ENCODE measurements around the gene MRFAP1L1.
"Not testable (repeated sequence)": the region's sequence is repeated elsewhere in the genome, so short reads cannot be mapped to it uniquely, and the experiment has no call there.

Gene MRFAP1L1

DNA sequence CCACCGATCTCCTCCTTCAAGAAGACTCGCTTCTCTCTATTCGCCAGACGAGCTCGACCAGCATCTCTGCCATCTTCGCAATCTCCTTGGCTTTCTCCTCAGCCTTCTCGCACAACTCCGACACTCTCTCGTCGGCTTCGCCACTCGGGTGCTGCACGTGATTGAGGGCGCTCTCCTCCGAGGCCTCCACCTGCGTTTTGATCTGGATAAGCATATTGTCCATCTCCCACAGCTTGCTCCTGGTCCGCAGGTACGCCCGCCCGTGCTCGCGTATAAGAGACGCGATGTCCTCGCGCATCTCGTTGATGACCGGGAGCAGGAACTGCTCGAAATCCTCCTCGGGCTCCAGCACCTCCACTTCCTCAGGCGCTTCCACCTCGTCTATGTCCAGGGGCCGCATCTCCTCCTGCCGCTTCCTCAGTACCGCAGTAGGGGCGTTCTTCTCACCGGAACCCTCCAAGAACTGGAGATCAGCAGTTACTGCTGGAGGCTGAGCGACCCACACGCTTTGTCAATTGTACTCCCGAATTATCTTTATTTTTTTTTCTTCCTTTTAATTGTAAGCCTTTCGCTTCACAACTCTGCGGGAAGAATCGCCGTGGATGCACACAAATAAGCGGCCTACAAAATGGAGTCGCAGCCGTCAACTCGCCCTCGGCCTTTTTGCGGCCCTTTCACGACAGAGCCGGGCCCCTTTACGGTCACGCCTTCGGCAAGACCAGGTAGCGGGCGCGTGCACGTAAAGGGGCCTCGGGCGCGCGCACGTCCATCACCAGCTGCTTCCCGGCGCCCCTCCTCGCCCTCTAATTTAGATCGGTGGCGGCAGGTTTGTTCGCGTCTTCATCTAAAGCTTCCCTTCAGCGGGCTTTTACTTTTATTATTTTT, at the start of gene MRFAP1L1:
Gene MRFAP1L1, minus strand, starts transcription at position 636 of the 885 bp plus-strand sequence. Its CDS starts 236 bp downstream, at position 400.
- no peaks in the 10 kb centered on the region for H4K20me1 ChIP-seq (ENCODE audit: insufficient read depth)
- H3K4me3 ChIP-seq (IDR thresholded peaks at IDR 0.05; ENCODE audit: insufficient read depth, low read depth, low read length), result peak within 1 kb of the TSS; percentile 91
- H3K79me2 ChIP-seq (ENCODE audit: insufficient read depth, low read depth), result peaks cover 25% of the 10 kb centered on the region
- peak within 1 kb of the TSS; percentile 55 for H3K27ac ChIP-seq
- H2AFZ ChIP-seq (ENCODE audit: low read depth), result peak within 1 kb of the TSS; percentile 78
- H3K27me3 ChIP-seq (ENCODE audit: insufficient read depth, low read depth), result no peaks in the 10 kb centered on the region
- H3K4me1 ChIP-seq (ENCODE audit: low read depth, poor library complexity, severe bottlenecking), result peaks cover 10% of the 10 kb centered on the region
- peak within 1 kb of the TSS; percentile 78 for H3K4me2 ChIP-seq
- TF ChIP-seq, protein P1, sequence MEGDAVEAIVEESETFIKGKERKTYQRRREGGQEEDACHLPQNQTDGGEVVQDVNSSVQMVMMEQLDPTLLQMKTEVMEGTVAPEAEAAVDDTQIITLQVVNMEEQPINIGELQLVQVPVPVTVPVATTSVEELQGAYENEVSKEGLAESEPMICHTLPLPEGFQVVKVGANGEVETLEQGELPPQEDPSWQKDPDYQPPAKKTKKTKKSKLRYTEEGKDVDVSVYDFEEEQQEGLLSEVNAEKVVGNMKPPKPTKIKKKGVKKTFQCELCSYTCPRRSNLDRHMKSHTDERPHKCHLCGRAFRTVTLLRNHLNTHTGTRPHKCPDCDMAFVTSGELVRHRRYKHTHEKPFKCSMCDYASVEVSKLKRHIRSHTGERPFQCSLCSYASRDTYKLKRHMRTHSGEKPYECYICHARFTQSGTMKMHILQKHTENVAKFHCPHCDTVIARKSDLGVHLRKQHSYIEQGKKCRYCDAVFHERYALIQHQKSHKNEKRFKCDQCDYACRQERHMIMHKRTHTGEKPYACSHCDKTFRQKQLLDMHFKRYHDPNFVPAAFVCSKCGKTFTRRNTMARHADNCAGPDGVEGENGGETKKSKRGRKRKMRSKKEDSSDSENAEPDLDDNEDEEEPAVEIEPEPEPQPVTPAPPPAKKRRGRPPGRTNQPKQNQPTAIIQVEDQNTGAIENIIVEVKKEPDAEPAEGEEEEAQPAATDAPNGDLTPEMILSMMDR (conservative IDR thresholded peaks at IDR 0.05; ENCODE audit: low read depth, low read length), result no peak
- H3K9ac ChIP-seq, result peak within 1 kb of the TSS; percentile 51; the same call in 1 of the 2 replicates
- no peaks in the 10 kb centered on the region for H3K36me3 ChIP-seq (ENCODE audit: insufficient read depth)

DNA sequence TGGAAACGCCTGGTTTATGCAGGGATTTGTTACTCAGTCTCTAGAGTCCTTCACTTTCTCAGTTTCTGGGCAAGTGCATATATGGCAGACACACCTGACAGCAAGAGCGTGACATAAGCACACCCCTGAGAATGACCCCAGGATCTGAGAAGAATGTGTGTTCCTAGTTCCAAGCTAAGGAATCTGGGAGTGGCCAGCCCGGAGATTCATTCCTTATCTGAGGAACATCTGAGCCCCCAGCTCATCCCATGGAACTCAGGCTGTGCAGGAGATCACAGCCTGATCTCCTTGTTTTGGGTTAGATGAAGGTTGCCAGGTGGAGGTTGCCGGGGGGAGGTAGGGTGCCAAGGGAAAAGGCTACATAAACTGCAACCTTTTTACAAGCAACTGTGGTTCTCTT, 49.1 kb upstream of the MRFAP1L1 start:
- no peak overlapping the region for H2AFZ ChIP-seq (ENCODE audit: low read depth)
- no peak overlapping the region for H3K27ac ChIP-seq
- H3K9ac ChIP-seq, result no peak overlapping the region
- no peak overlapping the region for H3K4me2 ChIP-seq
- H3K27me3 ChIP-seq (ENCODE audit: insufficient read depth, low read depth), result no peaks in the 10 kb centered on the region
- TF ChIP-seq, protein P1 (conservative IDR thresholded peaks at IDR 0.05; ENCODE audit: low read depth, low read length), result no peak
- H4K20me1 ChIP-seq (ENCODE audit: insufficient read depth), result no peaks in the 10 kb centered on the region
- peaks cover 5% of the 10 kb centered on the region for H3K4me1 ChIP-seq (ENCODE audit: low read depth, poor library complexity, severe bottlenecking)
- H3K4me3 ChIP-seq (IDR thresholded peaks at IDR 0.05; ENCODE audit: insufficient read depth, low read depth, low read length), result no peak overlapping the region
- H3K79me2 ChIP-seq (ENCODE audit: insufficient read depth, low read depth), result no peaks in the 10 kb centered on the region
- H3K36me3 ChIP-seq (ENCODE audit: insufficient read depth), result no peaks in the 10 kb centered on the region

DNA sequence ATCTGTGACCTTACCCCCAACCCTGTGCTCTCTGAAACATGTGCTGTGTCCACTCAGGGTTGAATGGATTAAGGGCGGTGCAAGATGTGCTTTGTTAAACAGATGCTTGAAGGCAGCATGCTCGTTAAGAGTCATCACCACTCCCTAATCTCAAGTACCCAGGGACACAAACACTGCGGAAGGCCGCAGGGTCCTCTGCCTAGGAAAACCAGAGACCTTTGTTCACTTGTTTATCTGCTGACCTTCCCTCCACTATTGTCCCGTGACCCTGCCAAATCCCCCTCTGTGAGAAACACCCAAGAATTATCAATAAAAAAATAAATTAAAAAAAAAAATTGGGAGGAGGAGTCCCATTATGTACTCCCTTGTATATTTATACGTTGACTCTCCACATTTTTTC, 46.7 kb upstream of the MRFAP1L1 start:
- H3K79me2 ChIP-seq (ENCODE audit: insufficient read depth, low read depth); H3K27me3 ChIP-seq (ENCODE audit: insufficient read depth, low read depth); H4K20me1 ChIP-seq (ENCODE audit: insufficient read depth); H3K36me3 ChIP-seq (ENCODE audit: insufficient read depth); H3K4me3 ChIP-seq (IDR thresholded peaks at IDR 0.05; ENCODE audit: insufficient read depth, low read depth, low read length); H3K27ac ChIP-seq; H3K9ac ChIP-seq; H2AFZ ChIP-seq (ENCODE audit: low read depth); H3K4me2 ChIP-seq: not testable (repeated sequence)
- H3K4me1 ChIP-seq (ENCODE audit: low read depth, poor library complexity, severe bottlenecking), result peaks cover 15% of the 10 kb centered on the region

DNA sequence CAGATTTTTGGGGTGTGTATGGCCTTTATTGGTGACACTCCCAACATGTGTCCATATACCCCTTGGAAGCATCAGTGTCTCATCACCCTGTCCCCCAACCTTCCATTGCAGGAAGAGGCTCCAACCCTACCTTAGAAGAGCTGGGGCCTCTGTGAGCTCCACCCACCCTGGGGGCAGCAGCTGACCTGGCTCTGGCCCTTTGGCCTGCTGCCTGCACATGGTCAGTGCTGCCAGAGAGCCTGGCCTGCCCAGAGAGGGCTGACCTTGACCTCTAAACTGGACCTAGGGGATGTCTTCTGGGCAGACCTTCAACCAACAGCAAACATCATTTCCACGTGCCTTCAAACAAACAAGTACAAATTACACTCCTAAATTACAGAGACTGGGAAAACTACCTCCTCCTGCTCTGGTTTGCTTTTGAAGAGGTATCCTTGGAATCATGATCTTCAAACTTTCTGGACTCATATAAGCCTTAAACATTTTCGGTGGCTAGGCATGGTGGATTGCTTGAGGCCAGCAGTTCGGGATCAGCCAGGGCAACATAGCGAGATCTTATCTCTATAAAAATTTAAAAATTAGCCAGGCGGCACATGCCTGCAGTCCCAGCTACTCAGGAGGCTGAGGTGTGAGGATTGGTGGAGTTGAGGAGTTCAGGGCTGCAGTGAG, 45.6 kb upstream of the MRFAP1L1 start:
- H3K4me1 ChIP-seq (ENCODE audit: low read depth, poor library complexity, severe bottlenecking), result peaks cover 15% of the 10 kb centered on the region
- no peak overlapping the region for H3K4me3 ChIP-seq (IDR thresholded peaks at IDR 0.05; ENCODE audit: insufficient read depth, low read depth, low read length)
- H3K79me2 ChIP-seq (ENCODE audit: insufficient read depth, low read depth), result no peaks in the 10 kb centered on the region
- no peak overlapping the region for H3K9ac ChIP-seq
- H3K27me3 ChIP-seq (ENCODE audit: insufficient read depth, low read depth), result no peaks in the 10 kb centered on the region
- H3K27ac ChIP-seq, result no peak overlapping the region
- H4K20me1 ChIP-seq (ENCODE audit: insufficient read depth), result no peaks in the 10 kb centered on the region
- H2AFZ ChIP-seq (ENCODE audit: low read depth), result no peak overlapping the region
- no peak overlapping the region for H3K4me2 ChIP-seq
- TF ChIP-seq, protein P1 (conservative IDR thresholded peaks at IDR 0.05; ENCODE audit: low read depth, low read length), result no peak
- H3K36me3 ChIP-seq (ENCODE audit: insufficient read depth), result no peaks in the 10 kb centered on the region
